Activated CD4-positive, alpha-beta T cell treated with anti-CD3 and anti-CD28 coated beads, Interleukin-2, amount 50 U/mL, for 24 hours (primary cell): ENCODE measurements around the gene ATAD3C.
A peak's percentile ranks its signal among the peaks of the same experiment; 100 is the strongest.
"Not testable (repeated sequence)": the region's sequence is repeated elsewhere in the genome, so short reads cannot be mapped to it uniquely, and the experiment has no call there.

Source experiments
- DNase-seq, 2 donors: peaks; one replicate each; pipeline ENCODE4 v3.0.0-alpha.2; 2020; ENCODE audit warnings: low read depth in 1 of 2, low spot score in 1 of 2

ATAD3C gene

DNA sequence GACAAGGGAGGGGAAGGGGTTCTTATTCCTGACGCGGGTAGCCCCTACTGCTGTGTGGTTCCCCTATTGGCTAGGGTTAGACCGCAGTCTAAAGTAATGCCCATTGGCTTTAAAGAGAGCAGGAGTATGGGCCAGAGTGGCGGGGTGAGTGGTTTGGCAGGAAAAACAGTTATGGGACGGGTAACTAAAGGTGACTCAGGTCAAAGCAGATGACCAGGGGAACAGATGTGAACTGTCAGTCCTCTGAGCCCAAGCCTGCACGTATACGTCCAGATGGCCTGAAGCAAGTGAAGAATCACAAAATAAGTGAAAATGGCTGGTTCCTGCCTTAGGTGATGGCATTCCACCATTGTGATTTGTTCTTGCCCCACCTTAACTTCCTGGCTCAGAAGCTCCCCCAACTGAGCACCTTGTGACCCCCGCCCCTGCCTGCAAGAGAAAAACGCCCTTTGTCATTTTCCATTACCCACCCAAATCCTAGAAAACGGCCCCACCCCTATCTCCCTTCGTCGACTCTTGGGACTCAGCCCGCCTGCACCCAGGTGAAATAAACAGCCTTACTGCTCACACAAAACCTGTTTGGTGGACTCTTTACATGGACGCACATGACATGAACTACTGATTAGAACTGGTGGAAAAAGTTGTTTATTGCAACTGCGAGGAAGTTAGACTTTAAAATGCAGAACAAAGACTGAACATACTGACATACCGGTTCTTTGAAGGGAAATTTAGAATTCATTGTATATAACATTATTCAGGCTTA lies 21.3 kb downstream of the ATAD3C start:
- no peak for DNase-seq

DNA sequence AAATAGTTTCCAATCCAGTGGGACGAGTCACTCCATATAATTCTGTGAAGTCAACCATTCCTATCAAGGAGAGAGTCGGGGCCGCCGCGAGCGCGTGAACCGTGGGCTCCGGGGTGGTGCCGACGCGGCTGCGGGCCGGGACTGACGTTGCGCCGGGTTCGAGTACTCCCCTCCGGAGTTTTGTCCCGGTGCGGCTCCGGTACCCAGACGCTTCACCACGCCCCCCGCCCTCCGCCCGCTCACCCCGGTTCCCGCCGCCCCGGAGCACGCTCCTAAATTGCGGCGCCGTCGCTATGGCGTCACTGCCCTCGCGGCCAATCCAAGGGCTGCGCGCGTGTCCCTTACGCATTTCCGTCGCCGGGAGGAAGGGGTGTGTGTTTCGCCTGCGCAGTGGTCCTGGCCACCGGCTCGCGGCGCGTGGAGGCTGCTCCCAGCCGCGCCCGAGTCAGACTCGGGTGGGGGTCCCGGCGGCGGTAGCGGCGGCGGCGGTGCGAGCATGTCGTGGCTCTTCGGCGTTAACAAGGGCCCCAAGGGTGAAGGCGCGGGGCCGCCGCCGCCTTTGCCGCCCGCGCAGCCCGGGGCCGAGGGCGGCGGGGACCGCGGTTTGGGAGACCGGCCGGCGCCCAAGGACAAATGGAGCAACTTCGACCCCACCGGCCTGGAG lies 22.0 kb downstream of the ATAD3C start, which contains the start of gene ATAD3B:
Gene ATAD3B, plus strand, starts transcription at position 377 of the 664 bp plus-strand sequence. Its CDS starts 120 bp downstream, at position 497.
- DNase-seq = peak; percentile 85 to 93

- not testable (repeated sequence) for DNase-seq
Observed at GRCh38 chr1:1472053-1472876, 22.8 kb downstream of the ATAD3C start.

- DNase-seq = not testable (repeated sequence)
Observed at GRCh38 chr1:1476011-1476410, 26.5 kb downstream of the ATAD3C start.

GRCh38 chr1:1477206-1477605 lies 27.7 kb downstream of the ATAD3C start:
- no peak for DNase-seq

DNA sequence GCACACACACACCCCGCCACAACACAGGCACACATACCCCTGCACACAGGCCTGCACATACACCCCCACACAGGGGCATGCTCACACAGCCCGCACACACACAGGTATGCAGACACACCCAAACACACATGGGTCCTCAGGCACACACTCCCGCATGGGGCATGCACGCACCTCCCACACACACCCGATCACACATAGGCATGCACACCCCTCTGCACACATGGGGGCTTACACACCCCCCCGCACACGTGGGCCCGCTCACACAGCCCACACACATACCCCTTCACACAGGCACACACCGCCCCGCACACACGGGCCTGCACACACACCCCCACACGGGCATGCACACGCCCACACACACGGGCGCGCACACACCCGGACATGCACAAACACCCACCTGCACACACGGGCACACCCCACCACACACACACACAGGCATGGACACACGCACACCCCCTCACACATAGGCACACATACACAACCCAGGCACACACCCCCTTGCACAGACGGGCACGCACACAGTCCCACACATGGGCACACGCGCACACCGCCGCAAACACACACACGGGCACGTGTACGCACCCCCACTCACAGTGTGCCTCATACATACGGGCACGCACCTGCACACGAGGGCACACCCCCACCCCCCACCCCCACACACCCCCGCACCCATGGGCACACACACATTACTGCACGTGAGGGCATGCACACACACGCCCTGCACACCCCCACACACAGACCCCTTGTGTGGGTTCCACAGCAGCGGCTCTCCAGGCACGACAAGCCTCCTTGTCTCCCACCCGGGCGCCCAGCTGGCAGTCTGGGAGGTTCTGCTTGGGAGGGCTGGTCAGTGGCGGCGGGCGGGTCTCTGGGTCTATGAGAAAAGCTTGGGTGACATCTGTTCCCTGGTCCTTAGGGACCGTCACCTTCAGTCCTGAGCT lies 30.3 kb downstream of the ATAD3C start:
- no peak for DNase-seq

DNA sequence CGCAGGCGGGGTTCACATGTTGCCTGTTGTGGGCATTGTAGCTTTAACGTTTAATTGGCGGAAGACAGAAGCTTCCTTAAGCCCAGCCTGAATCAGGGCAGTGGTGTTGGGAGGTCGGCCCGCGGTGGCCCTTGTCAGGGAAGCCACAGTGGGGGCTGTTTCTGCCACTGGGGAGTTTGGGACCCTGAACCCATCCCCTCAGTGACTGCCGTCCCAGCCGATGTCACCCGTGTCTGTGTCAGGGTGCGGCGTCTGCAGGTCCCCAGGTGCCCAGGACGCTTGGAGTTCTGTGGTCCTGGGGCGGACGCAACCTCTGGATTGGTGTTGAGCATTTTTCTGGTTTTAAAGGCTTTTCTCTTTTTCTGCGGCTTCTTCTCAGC lies 31.0 kb downstream of the ATAD3C start:
- not testable (repeated sequence) for DNase-seq

DNA sequence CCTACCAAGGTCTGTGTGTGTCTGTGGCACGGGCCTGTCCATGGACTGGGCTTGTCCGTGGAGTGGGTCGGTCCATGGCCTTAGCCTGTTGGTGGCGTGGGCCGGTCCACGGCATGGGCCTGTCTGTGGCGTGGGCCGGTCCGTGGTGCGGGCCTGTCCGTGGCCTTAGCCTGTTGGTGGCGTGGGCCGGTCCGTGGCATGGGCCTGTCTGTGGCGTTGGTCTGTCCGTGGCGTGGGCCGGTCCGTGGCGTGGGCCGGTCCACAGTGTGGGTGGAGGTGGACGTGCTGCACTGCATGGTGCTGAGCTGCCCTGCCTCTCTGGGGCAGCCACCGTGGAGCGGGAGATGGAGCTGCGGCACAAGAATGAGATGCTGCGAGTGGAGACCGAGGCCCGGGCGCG lies 32.3 kb downstream of the ATAD3C start:
- DNase-seq = not testable (repeated sequence)

GRCh38 chr1:1482856-1483255 lies 33.4 kb downstream of the ATAD3C start:
- DNase-seq = no peak

- no peak for DNase-seq
Observed at GRCh38 chr1:1483714-1484113, 34.2 kb downstream of the ATAD3C start.

DNA sequence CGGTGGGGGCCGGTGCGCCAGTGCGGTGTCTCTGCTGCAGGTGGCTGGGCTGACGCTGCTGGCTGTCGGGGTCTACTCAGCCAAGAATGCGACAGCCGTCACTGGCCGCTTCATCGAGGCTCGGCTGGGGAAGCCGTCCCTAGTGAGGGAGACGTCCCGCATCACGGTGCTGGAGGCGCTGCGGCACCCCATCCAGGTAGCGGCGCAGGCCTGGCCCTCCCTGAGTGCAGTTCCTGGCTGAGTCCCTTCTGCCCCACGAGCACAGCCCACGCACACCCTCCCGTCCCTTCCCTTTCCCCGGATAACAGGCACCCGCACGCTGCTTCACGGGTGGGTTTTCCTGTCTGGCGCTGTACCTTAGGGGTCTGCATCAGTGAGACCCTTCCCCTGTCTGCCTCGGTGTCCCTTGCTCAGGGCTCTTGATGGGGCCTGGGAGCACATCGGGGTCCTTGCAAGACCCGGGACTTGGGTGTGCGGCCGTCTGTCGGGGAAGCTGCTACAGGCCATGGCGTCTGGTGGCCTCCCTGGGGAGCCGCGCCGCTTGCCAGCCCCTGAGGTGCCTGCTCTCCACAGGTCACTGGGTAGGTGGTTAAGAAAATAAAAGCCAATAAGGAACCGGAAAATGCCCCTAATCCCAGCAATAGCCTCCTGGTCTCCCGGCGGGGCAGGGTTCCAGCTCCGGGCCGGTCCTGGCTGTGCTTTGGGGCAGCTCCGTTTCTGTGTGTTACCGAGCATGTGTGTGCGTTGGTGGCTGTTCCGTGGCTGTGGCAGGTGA lies 35.7 kb downstream of the ATAD3C start:
- DNase-seq = not testable (repeated sequence)

DNA sequence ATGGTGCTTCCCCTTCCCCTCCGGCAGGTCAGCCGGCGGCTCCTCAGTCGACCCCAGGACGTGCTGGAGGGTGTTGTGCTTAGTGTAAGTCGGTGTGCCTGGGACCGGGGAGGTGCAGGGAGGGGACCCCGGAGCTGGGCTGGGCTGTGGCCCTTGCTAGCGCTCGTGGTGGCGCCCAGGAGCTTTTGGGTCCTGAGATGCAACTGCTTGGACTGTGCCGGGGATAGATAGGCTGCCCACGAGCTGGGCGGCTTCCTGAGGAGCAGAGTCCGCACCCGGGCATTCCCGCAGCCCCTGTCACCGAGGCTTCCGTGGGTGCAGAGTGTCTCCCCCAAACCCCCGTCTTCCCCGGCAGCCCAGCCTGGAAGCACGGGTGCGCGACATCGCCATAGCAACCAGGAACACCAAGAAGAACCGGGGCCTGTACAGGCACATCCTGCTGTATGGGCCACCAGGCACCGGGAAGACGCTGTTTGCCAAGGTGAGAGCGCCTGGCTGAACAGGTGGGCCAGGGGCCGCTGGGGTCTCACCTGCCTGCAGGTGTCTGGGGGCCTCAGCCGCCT lies 36.3 kb downstream of the ATAD3C start:
- DNase-seq = not testable (repeated sequence)

GRCh38 chr1:1487701-1488100 lies 38.2 kb downstream of the ATAD3C start:
- DNase-seq = no peak

DNA sequence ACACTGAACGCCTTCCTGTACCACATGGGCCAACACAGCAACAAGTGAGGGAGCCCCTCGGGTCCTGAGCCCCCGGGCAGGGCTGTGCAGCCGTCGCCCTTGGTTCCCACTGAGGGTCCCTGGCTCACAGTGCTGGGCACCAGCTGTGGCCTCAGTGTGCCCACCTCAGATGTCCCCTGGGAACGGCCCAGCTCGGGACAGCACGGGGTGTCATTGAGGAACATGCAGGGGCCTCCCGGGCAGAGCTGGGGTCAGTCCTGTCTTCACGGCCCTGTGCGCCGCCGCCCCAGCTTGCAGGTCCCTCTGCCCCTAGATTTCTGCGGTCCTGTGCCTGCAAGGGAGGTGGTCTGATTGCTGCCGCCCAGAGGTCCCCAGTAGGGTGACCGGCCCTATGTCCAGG lies 39.7 kb downstream of the ATAD3C start:
- DNase-seq = no peak

- DNase-seq = no peak
Observed at GRCh38 chr1:1489861-1490260, 40.4 kb downstream of the ATAD3C start.

GRCh38 chr1:1490633-1491230 lies 41.2 kb downstream of the ATAD3C start:
- no peak for DNase-seq

GRCh38 chr1:1491601-1492000 lies 42.1 kb downstream of the ATAD3C start:
- no peak for DNase-seq

DNA sequence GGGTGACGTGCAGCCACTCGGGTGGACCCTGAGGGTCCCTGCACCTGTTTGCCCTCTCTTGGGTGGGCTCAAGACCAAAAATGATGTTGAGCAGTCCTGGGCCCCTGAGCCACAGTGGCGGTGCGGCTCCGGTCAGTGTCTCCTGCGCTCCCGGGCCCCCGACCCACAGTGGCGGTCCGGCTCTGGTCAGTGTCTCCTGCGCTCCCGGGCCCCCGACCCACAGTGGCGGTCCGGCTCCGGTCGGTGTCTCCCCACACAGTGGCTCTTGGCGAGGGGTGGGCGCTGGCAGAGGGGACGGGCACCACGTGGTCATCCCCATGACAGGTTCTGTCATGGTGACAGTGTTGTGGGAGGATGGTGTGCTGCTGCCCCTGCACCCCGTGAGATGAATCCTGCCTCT lies 44.8 kb downstream of the ATAD3C start:
- DNase-seq = not testable (repeated sequence)

- DNase-seq = not testable (repeated sequence)
Observed at GRCh38 chr1:1495461-1495975, 46.0 kb downstream of the ATAD3C start.
